ENCODE results near the gene TMEM92.
A peak's percentile ranks its signal among the peaks of the same experiment; 100 is the strongest.

The TMEM92 gene

DNA sequence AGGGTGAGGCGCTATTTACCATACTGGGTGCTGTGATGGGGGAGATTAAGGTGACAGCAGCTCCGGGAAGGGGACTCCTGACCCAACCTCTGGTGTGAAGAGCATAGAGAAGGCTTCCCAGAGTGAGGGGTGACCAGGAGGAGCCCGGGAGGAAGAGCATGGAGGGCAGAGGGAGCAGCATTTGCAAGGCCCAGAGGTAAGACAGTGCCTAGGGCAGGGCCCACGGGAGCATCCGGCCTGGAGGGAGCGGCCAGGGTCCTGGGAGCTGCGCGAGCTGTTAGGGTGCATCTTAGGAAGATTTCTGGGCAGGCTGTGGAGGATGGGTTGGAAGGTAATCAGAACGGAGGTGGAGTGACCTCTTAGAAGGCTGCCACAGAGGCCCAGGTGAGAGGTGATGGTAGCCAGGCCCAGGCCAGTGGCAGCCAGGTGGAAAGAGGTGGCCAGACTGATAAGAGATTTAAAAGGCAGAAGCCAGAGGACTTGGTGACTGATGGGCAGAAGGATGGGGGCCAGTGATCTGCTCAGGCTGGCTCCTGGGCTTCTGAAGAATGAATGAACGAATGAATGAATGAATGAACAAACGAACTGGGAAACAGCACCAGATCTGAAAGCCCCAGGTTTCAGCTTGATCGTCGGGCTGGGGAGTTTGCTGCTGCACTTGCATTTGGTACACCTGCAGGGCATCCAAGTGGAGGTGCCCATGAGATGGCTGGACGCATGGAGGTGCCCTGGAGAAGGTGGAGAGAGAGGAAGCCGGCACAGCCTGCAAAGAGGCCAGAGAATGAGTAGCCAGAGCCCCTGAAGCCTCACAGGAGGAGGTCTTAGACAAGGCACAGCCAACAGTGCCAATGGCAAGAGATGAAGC, 13.0 kb upstream of the TMEM92 start:
- H3K36me3 ChIP-seq: no peaks in the 10 kb centered on the region
- H3K4me3 ChIP-seq: no peak overlapping the region
- no peak overlapping the region for H3K4me2 ChIP-seq
- no peak for TF ChIP-seq Cebpa-rat (IDR thresholded peaks at IDR 0.05)
- H4K20me1 ChIP-seq: no peaks in the 10 kb centered on the region; a peak in 1 of 22 replicates
- H3K27me3 ChIP-seq: no peaks in the 10 kb centered on the region
- no peaks in the 10 kb centered on the region for H3K9me3 ChIP-seq (replicated peaks in 1 of 11)
- H3K4me1 ChIP-seq: peaks cover 0 to 8% (median 5%) of the 10 kb centered on the region in 10 experiments; a peak in 12 of 20 replicates
- H3K27ac ChIP-seq: no peak overlapping the region
- H3K9ac ChIP-seq: no peak overlapping the region

GRCh38 chr17:50262001-50262794, 12.1 kb upstream of the TMEM92 start:
- Histone ChIP-seq H3K9ac (no peak overlapping the region), H3K36me3 (no peaks in the 10 kb centered on the region), H3K9me3 (replicated peaks in 1 of 11) (no peaks in the 10 kb centered on the region), H3K4me3 (no peak overlapping the region), H3K27me3 (no peaks in the 10 kb centered on the region), H3K4me2 (no peak overlapping the region), H4K20me1 (no peaks in the 10 kb centered on the region; a peak in 1 of 22 replicates), H3K4me1 (peaks cover 0 to 18% (median 13%) of the 10 kb centered on the region in 10 experiments; a peak in 18 of 20 replicates), H3K27ac (no peak overlapping the region)
- no peak for TF ChIP-seq Cebpa-rat (IDR thresholded peaks at IDR 0.05)

- H3K4me2 ChIP-seq: no peak overlapping the region
- H3K9me3 ChIP-seq (replicated peaks in 1 of 11): no peaks in the 10 kb centered on the region
- peaks cover 0 to 21% (median 15%) of the 10 kb centered on the region in 10 experiments; a peak in 18 of 20 replicates for H3K4me1 ChIP-seq
- H3K4me3 ChIP-seq: no peak overlapping the region
- H4K20me1 ChIP-seq: no peaks in the 10 kb centered on the region; a peak in 1 of 22 replicates
- H3K36me3 ChIP-seq: no peaks in the 10 kb centered on the region
- no peaks in the 10 kb centered on the region for H3K27me3 ChIP-seq
- H3K9ac ChIP-seq: no peak overlapping the region; a peak in 1 of 22 replicates
- TF ChIP-seq Cebpa-rat (IDR thresholded peaks at IDR 0.05): no peak
- H3K27ac ChIP-seq: no peak overlapping the region
These were observed 10.7 kb upstream of the TMEM92 start for GRCh38 chr17:50263331-50264262.

DNA sequence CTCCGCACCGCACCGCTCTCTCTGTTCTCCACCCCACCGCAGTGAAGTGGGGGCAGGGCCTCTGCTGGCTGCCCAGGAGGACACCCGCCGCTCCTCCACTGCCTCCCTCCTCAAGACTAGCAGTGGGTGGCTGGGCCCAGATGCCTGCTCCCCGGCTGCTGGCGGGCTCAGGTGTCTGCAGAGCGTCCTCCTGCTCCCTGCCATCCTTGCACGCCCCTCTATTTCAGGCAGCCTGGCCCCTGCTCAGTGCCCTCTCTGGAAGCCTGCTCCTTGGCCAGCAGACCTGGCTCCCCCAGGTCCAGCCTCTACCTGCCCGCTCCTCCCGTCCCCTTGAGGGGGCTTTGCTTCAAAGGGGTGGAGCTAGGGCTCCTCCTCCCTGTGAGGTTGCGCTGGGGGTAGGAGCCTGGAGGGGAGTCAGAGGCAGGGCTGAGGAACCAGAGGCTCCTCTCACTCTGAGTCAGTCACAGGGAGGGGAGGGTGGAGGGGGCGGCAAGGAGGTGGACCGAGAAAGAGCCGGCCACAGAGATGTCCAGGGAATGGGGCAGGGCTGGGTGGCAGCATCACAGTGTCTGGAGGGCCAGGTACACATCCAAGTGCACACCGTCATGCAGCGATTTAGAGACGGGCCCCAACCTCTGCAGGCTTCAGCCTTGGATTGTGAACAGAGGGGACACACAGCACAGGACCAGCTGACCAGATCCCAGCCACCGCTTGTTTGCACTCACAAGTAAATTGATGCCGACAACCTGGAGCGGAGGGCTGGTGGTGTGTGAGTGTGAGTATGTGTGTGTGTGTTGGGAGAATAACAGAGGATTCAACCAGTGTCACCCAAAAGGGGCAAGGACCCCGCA, 9.8 kb upstream of the TMEM92 start:
- no peak overlapping the region for H3K9ac ChIP-seq
- no peaks in the 10 kb centered on the region for H3K27me3 ChIP-seq
- no peak overlapping the region for H3K4me3 ChIP-seq
- TF ChIP-seq Cebpa-rat (IDR thresholded peaks at IDR 0.05): no peak
- no peaks in the 10 kb centered on the region for H3K9me3 ChIP-seq (replicated peaks in 1 of 11)
- H3K27ac ChIP-seq: no peak overlapping the region
- H3K4me2 ChIP-seq: no peak overlapping the region
- peaks cover 0 to 23% (median 15%) of the 10 kb centered on the region in 10 experiments; a peak in 18 of 20 replicates for H3K4me1 ChIP-seq
- no peaks in the 10 kb centered on the region for H3K36me3 ChIP-seq
- H4K20me1 ChIP-seq: no peaks in the 10 kb centered on the region; a peak in 1 of 22 replicates

DNA sequence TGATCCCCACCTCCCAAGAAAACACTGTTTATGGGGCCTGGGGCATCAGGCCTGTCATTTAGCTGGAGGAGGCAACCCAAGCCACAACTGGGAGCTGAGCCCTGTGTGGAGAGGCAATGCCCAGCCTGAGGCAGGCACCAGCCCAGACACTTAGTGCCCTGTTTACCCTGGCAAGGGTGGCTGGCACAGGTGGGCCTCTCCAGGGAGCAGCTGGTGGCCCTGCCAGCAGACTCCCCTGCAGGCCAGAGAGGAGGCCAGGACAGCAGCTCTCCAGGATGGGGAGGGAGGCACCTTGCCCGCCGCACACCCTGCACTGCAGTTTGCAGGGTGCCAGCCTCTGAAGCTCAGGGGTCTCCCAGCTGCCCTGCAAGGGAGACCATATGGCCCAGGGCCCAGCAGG, 9.1 kb upstream of the TMEM92 start:
- Histone ChIP-seq H4K20me1 (no peaks in the 10 kb centered on the region; a peak in 1 of 22 replicates), H3K36me3 (no peaks in the 10 kb centered on the region), H3K4me2 (no peak overlapping the region), H3K27ac (no peak overlapping the region), H3K27me3 (no peaks in the 10 kb centered on the region), H3K9ac (no peak overlapping the region), H3K4me3 (no peak overlapping the region), H3K9me3 (replicated peaks in 1 of 11) (no peaks in the 10 kb centered on the region), H3K4me1 (peaks cover 0 to 23% (median 15%) of the 10 kb centered on the region in 10 experiments; a peak in 18 of 20 replicates)
- no peak for TF ChIP-seq Cebpa-rat (IDR thresholded peaks at IDR 0.05)

- no peaks in the 10 kb centered on the region for H3K27me3 ChIP-seq
- no peak for TF ChIP-seq Cebpa-rat (IDR thresholded peaks at IDR 0.05)
- no peak overlapping the region for H3K4me3 ChIP-seq
- H3K9ac ChIP-seq: no peak overlapping the region
- no peaks in the 10 kb centered on the region for H3K36me3 ChIP-seq
- peak overlapping the region in 7 of 11 experiments; percentile 3 to 56 (median 32); a peak in 9 of 22 replicates for H3K4me2 ChIP-seq
- peaks cover 0 to 23% (median 15%) of the 10 kb centered on the region in 10 experiments; a peak in 18 of 20 replicates for H3K4me1 ChIP-seq
- peaks cover 0 to 4% (median 0%) of the 10 kb centered on the region in 11 experiments; a peak in 2 of 22 replicates for H4K20me1 ChIP-seq
- no peak overlapping the region for H3K27ac ChIP-seq
- H3K9me3 ChIP-seq (replicated peaks in 1 of 11): no peaks in the 10 kb centered on the region
These were observed 8.5 kb upstream of the TMEM92 start for GRCh38 chr17:50265690-50266315.

DNA sequence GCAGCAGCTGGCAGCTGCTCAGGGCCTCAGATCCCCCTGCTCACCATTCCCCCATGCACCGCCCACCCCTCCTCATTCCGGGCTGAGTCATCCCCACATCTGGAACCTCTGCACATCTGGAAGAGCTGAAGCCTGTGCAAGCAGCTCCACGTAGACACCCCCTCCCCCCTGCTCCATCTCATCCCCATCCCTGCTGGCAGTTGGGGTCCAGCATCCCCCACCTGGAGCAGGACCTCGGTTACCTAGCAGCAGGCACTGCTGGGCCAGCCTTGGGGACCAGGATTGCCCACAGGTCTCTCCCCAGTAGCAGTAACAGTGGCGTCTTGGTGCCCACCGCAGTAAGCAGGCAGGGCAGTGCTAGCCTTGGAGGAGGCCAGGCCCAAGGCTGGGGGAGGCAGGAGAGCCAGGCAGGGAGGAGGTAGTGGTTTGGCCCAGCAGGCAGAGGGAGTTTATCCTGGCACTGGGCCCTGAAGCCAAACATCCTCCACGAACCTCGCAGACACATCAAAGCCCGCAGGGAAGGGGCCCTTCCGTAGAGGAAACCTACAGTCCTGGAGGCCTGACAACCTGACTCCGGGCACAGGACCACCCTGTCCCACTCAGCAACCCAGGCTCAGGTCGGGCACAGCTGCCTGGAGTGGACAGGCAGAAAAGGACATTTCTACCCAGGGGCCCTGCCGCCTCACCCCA, 7.7 kb upstream of the TMEM92 start:
- no peak overlapping the region for H3K27ac ChIP-seq
- H3K4me1 ChIP-seq: peaks cover 0 to 23% (median 15%) of the 10 kb centered on the region in 10 experiments; a peak in 18 of 20 replicates
- H3K4me3 ChIP-seq: no peak overlapping the region

More for the DNA sequence above, 7.7 kb upstream of the TMEM92 start:
- peaks cover 0 to 4% (median 0%) of the 10 kb centered on the region in 11 experiments; a peak in 2 of 22 replicates for H4K20me1 ChIP-seq
- peak overlapping the region in 9 of 11 experiments; percentile 3 to 56 (median 33); a peak in 16 of 22 replicates for H3K4me2 ChIP-seq
- no peaks in the 10 kb centered on the region for H3K9me3 ChIP-seq (replicated peaks in 1 of 11)
- H3K27me3 ChIP-seq: peaks cover 0 to 2% (median 0%) of the 10 kb centered on the region in 11 experiments; a peak in 2 of 22 replicates
- H3K36me3 ChIP-seq: no peaks in the 10 kb centered on the region
- no peak overlapping the region; a peak in 1 of 22 replicates for H3K9ac ChIP-seq
- no peak for TF ChIP-seq Cebpa-rat (IDR thresholded peaks at IDR 0.05)
